C4-2B (cell line): Measurements from ENCODE around the gene CFD.

ENCODE experiments used
- CTCF ChIP-seq: fragments of 450-650 bp; conservative IDR thresholded peaks from 2 replicates; pipeline ENCODE4 v1.5.1; 2017; ENCODE audit warnings: mild to moderate bottlenecking
- ZFX ChIP-seq: fragments of 450-650 bp; IDR thresholded peaks from 2 replicates; pipeline ENCODE4 v1.6.1; 2017

- no peak for TF ChIP-seq CTCF
- no peak for TF ChIP-seq ZFX
Observed at GRCh38 chr19:814152-815078, 45.0 kb upstream of the CFD start.
